Measurements from ENCODE around the gene MOB3A. TPM values are rescaled to one million over a fixed set of nuclear protein-coding genes. Genes with fewer than 3 reads are reported as not detected.

The MOB3A gene
- total and polyA plus RNA-seq, 11 donors, result 7.1 to 32.3 (median 16.7) TPM

- WGBS, 4 donors, result 95 to 96% (median 96%) methylated on average over 34 to 44 of the region's 44 CpGs
- Histone ChIP-seq H3K9me3 (no peaks in the 10 kb centered on the region), H3K4me3 (no peak overlapping the region), H3K27ac (no peak overlapping the region), H3K4me1 (peaks cover 0 to 46% (median under 1%) of the 10 kb centered on the region in 12 donors), H3K36me3 (peaks cover 0 to 94% (median 77%) of the 10 kb centered on the region in 9 donors), H3K27me3 (no peaks in the 10 kb centered on the region)
- intact Hi-C loops (cut with DNase I), result loop anchor here in 2 of 10 donors (5.0 to 10.0 kb wide), 2 partner anchors 143 to 151 kb away; no protein-coding TSS in a partner anchor
- no peak for TF ChIP-seq POLR2A (IDR thresholded peaks at IDR 0.05)
- TF ChIP-seq, protein P1, sequence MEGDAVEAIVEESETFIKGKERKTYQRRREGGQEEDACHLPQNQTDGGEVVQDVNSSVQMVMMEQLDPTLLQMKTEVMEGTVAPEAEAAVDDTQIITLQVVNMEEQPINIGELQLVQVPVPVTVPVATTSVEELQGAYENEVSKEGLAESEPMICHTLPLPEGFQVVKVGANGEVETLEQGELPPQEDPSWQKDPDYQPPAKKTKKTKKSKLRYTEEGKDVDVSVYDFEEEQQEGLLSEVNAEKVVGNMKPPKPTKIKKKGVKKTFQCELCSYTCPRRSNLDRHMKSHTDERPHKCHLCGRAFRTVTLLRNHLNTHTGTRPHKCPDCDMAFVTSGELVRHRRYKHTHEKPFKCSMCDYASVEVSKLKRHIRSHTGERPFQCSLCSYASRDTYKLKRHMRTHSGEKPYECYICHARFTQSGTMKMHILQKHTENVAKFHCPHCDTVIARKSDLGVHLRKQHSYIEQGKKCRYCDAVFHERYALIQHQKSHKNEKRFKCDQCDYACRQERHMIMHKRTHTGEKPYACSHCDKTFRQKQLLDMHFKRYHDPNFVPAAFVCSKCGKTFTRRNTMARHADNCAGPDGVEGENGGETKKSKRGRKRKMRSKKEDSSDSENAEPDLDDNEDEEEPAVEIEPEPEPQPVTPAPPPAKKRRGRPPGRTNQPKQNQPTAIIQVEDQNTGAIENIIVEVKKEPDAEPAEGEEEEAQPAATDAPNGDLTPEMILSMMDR (IDR thresholded peaks at IDR 0.05), result no peak
- no peak for ATAC-seq
- DNase-seq, result no peak
Observed at GRCh38 chr19:2077833-2078619, 18.1 kb downstream of the MOB3A start.

- no peak for ATAC-seq
- no peaks in the 10 kb centered on the region for H3K9me3 ChIP-seq
- H3K36me3 ChIP-seq, result peaks cover 0 to 95% (median 82%) of the 10 kb centered on the region in 9 donors
- H3K4me1 ChIP-seq, result peaks cover 0 to 45% (median 0%) of the 10 kb centered on the region in 12 donors
- WGBS, 4 donors, result 86 to 95% (median 93%) methylated on average over 7 of the region's 7 CpGs
- H3K4me3 ChIP-seq, result no peak overlapping the region
- no peak for TF ChIP-seq POLR2A (IDR thresholded peaks at IDR 0.05)
- TF ChIP-seq, protein P1 (IDR thresholded peaks at IDR 0.05), result no peak
- no peak for DNase-seq
- H3K27ac ChIP-seq, result no peak overlapping the region
- intact Hi-C loops (cut with DNase I), result loop anchor here in 2 of 10 donors (5.0 to 10.0 kb wide), 2 partner anchors 143 to 150 kb away; no protein-coding TSS in a partner anchor
- H3K27me3 ChIP-seq, result no peaks in the 10 kb centered on the region
Observed at GRCh38 chr19:2077398-2077797, 18.7 kb downstream of the MOB3A start.

GRCh38 chr19:2076526-2076944 lies 19.6 kb downstream of the MOB3A start:
- intact Hi-C loops (cut with DNase I), result loop anchor here in 2 of 10 donors (5.0 to 10.0 kb wide), 2 partner anchors 142 to 149 kb away; no protein-coding TSS in a partner anchor

More at GRCh38 chr19:2076526-2076944, 19.6 kb downstream of the MOB3A start:
- peaks cover 0 to 36% (median 0%) of the 10 kb centered on the region in 12 donors for H3K4me1 ChIP-seq
- WGBS, 4 donors, result 96 to 97% (median 97%) methylated on average over 28 to 32 of the region's 32 CpGs
- no peaks in the 10 kb centered on the region for H3K27me3 ChIP-seq
- H3K36me3 ChIP-seq, result peaks cover 0 to 98% (median 89%) of the 10 kb centered on the region in 9 donors
- no peak overlapping the region for H3K4me3 ChIP-seq
- H3K9me3 ChIP-seq, result no peaks in the 10 kb centered on the region
- ATAC-seq (no peak), DNase-seq (no peak)
- TF ChIP-seq, protein P1 (IDR thresholded peaks at IDR 0.05), result no peak
- TF ChIP-seq POLR2A (IDR thresholded peaks at IDR 0.05), result no peak
- no peak overlapping the region for H3K27ac ChIP-seq
